Bone marrow (tissue), 2 donors: Measurements from ENCODE around the gene GNPNAT1.
"Not testable (repeated sequence)": the region's sequence is repeated elsewhere in the genome, so short reads cannot be mapped to it uniquely, and the experiment has no call there.

Experiments used
- DNase-seq, 2 donors: peaks; one replicate each; lab custom pipeline; 2025; lab: John Stamatoyannopoulos, UW

Gene GNPNAT1

DNA sequence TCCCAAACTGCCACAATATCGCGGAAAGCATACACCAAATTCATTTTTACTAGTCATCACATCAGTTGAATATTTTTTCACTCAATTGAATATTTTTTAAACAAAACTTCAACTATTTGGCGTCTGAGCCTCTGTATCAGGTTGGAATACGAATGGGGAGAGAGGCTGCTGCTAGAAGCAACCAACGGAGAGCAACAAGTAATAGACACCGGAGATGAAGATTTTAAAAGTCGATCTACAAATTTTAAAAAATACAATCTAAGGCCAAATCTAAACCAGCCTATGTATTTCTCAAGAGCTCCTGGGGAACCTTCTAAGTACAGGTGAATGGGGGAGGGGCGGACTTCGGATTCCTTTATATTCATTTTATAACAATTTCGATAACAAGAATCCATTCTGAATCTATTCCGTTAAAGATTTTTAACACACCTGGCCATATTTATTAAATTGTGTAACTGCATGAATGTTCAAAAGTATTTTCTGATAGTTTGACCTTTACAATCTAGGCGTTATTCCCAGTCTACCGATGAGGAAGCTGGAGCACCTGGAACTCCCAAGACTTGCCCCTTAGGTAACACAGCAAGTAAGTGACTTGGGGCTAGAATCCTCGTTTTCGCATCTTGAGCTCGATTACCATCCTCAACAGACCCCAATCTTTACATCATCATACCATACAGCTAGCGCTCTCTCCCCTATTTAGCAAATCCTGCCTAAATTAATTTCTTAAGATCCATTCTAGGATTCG lies 1.2 kb downstream of the GNPNAT1 start:
- DNase-seq, result no peak

DNA sequence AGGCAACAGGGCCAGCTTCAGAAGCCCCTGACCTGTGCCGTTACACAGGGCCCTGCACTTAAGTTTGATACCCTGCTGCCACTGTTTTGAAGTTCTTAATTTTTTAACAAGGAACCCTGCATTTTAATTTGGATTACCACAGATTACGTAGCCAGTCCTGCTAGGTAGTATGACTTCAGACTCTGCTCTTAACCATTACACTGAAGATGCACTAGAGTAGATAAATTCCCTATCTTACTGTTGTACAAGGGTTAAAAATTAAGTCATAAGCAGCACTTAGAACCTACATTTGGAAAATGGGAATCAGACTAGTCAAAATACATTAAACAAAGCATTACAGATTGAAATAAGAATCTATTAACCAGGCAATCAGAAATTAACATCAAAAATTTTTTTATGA lies 2.3 kb downstream of the GNPNAT1 start:
- no peak for DNase-seq

- DNase-seq, result no peak
Measured at GRCh38 chr14:52786887-52787286, 4.5 kb downstream of the GNPNAT1 start.

GRCh38 chr14:52783206-52783605 lies 8.2 kb downstream of the GNPNAT1 start:
- DNase-seq, result peak in 1 of 2 donors; percentile 60

GRCh38 chr14:52781629-52782028 lies 9.8 kb downstream of the GNPNAT1 start:
- no peak for DNase-seq

GRCh38 chr14:52780893-52781292 lies 10.5 kb downstream of the GNPNAT1 start:
- no peak for DNase-seq

- DNase-seq, result no peak
Measured at GRCh38 chr14:52778702-52779101, 12.7 kb downstream of the GNPNAT1 start.

DNA sequence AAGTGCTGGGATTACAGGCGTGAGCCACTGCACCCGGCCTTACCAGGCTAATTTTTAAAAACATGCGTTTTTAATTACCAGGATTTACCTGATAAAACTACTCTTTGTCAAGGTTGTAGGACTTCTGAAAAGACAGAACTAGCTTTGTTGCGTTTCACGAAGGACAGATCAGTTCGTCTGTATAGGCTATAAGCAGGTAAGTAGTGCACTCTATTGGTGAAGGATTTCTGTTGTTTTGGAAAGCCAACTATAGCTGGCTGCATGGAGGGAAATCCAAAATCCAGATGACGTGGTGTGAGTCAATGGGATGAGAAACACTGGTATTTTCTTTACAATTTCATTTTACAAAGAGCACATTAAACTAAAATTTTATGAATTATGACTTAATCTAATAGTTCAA lies 14.6 kb downstream of the GNPNAT1 start:
- no peak for DNase-seq

DNA sequence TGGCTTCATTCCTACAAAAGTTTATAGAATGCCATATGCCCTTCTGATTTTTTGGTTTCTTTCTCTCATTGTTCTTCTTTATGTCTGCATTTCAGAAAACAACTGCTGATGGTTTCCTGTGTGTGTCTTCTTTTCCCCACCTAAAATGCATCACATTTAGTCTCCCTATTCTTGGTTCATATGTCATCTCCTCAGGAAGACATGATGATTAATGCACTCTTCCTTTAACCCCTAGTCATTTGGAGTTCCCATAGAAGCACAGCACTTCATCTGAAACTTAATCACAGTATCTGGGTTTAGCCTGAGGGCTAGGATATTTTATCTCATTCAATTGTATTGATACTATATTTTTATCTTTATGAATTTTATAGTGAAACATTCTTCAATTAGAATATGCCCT lies 21.5 kb downstream of the GNPNAT1 start:
- peak in 1 of 2 donors; percentile 86 for DNase-seq

- no peak for DNase-seq
Measured at GRCh38 chr14:52767058-52767833, 24.2 kb downstream of the GNPNAT1 start.

DNA sequence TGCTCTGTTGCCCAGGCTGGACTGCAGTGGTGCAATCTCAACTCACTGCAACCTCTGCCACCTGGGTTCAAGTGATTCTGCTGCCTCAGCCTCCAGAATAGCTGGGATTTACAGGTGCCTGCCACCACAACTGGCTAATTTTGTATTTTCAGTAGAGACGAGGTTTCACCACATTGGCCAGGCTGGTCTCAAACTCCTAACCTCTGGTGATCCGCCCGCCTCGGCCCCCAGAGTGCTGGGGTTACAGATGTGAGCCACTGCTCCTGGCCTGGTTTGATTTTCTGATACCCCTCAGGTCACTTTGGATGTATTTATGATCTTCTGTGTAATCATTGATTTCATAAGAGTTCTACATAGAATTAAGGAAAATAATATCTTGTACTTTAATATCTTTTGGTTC lies 28.5 kb downstream of the GNPNAT1 start:
- DNase-seq, result not testable (repeated sequence)

GRCh38 chr14:52759145-52759544 lies 32.3 kb downstream of the GNPNAT1 start:
- no peak for DNase-seq

- DNase-seq, result no peak
Measured at GRCh38 chr14:52755607-52756316, 35.6 kb downstream of the GNPNAT1 start.

- DNase-seq, result no peak
Measured at GRCh38 chr14:52748647-52749292, 42.6 kb downstream of the GNPNAT1 start.

DNA sequence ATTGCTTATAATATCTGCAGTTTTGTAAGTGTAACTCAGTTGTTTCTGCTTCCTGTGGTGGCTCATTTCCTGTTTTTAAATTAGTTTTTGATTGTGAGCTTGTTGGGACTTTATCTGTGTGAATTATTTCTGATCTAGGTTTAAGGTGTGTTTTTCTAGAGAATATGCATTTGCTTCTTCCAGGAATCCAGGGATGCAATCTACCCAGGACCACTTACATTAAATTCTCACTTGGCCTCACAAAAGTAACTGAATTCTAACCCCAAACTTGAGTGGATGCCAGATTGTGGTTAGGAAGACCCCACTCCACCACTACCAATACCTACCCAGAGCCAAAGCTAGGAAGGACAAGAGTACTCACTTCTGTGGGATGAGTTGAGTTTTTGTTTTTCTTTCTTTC lies 49.5 kb downstream of the GNPNAT1 start:
- DNase-seq, result no peak

- no peak for DNase-seq
Measured at GRCh38 chr14:52740751-52741150, 50.7 kb downstream of the GNPNAT1 start.

DNA sequence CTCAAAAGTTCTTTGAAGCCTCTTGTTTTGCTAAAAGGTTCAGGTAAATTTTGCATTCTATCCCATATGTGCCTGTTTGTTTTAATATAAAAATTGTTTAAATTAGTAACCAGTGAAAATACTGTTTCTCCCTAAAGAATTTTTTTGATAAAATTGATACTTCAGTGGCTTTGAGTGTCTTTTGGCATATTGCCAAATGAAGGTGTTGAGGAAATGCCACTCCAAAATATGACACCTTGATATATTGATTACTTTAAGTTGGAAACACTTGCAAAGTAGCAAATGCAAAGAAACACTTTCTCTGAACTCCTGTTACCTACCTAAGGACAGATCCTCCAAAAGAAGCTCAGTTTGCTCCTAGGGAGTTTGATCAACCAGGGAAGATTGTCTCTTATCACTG lies 53.0 kb downstream of the GNPNAT1 start:
- DNase-seq, result no peak

GRCh38 chr14:52735921-52736489 lies 55.4 kb downstream of the GNPNAT1 start:
- DNase-seq, result no peak

- no peak for DNase-seq
Measured at GRCh38 chr14:52733824-52734223, 57.6 kb downstream of the GNPNAT1 start.

DNA sequence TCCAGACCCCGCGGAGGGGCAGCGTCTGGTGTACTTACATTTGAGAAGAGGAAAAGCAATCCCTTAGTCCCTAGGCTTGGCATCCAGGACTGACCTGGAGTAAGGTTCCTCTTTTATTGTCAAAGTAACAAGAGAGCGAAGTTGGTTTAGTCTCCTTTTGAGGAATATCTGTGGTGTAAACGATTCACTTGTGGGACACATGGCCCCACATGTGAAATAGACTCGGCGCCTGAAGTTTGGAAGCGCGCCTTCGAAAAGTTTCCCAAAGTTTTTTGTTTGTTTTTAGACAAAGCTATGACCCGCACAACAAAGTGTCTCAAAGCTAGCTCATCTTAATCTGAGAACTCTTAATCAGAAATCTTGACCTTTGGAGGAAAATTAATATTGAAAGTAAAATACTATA lies 60.7 kb downstream of the GNPNAT1 start:
- DNase-seq, result peak in 1 of 2 donors; percentile 40

- DNase-seq, result peak; percentile 94 to 97
Measured at GRCh38 chr14:52729925-52730708, 61.3 kb downstream of the GNPNAT1 start, which contains the start of gene STYX. TSS of gene STYX (plus strand) at chr14:52730166. CDS start at chr14:52730475, 309 bp downstream.
